Measurements from ENCODE around the gene ABT1. TPM values are rescaled to one million over a fixed set of nuclear protein-coding genes. Genes with fewer than 3 reads are reported as not detected.
"Not testable (repeated sequence)": the region's sequence is repeated elsewhere in the genome, so short reads cannot be mapped to it uniquely, and the experiment has no call there.

The ABT1 gene
- total RNA-seq, result 10 to 100 TPM; 24.5 to 30.0 TPM

DNA sequence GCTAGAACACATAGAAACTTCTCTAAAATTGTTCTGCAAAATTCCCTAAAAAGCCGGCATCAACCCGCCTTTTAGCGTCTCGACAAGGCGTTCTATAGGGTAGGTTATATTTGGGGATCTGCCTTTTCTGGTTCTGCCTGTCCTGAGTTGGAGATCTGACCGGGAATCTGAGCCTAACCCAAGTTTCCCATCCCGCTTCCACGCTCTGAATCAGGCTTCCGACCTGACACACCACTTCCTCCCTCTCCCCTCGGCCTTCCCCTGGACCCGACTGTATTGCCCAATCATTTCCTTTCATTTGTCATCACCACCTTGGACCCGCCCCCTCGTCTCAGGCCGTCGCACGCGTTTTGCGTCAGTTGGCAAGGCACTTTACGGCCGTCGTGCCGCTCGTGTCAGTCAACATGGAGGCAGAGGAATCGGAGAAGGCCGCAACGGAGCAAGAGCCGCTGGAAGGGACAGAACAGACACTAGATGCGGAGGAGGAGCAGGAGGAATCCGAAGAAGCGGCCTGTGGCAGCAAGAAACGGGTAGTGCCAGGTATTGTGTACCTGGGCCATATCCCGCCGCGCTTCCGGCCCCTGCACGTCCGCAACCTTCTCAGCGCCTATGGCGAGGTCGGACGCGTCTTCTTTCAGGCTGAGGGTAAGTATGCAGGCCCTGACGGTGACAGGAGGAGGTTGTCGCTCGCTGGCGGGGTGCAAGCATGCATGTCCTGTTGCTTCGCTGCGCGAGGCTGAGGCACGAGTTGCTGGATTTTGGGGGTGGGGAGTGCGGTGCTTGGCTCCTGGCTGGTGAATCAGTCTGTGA is at the start of gene ABT1:
Gene ABT1 (plus strand): TSS at position 375 of the 810 bp plus-strand sequence. CDS start 30 bp downstream, at position 405.
- no peaks in the 10 kb centered on the region for H3K9me3 Mint-ChIP-seq
- peaks cover 22% of the 10 kb centered on the region for H3K4me1 Mint-ChIP-seq
- peak; percentile 85 for ATAC-seq (replicated peaks)
- H3K27ac Mint-ChIP-seq, result no peak within 1 kb of the TSS
- peaks cover 6% of the 10 kb centered on the region for H3K36me3 Mint-ChIP-seq (ENCODE audit: low read depth)
- peaks cover 17% of the 10 kb centered on the region for H3K27me3 Mint-ChIP-seq
- no peak within 1 kb of the TSS for H3K4me3 Mint-ChIP-seq

DNA sequence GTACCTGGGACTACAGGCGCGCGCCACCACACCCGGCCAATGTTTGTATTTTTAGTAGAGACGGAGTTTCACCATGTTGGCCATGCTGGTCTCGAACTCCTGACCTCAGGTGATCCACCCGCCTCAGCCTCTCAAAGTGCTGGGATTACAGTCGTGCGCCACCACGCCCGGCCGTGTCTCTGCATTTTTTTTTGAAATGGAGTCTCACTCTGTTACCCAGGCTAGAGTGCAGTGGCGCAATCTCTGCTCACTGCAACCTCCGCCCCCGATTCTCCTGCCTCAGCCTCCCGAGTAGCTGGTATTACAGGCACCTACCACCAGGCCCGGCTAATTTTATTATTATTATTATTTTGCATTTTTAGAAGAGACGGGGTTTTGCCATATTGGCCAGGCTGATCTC is 49.4 kb upstream of the ABT1 start:
- Mint-ChIP-seq H3K4me1 (peaks cover 12% of the 10 kb centered on the region), H3K36me3 (ENCODE audit: low read depth) (peaks cover 48% of the 10 kb centered on the region)
- H3K27ac Mint-ChIP-seq; ATAC-seq (replicated peaks); H3K4me3 Mint-ChIP-seq; H3K9me3 Mint-ChIP-seq; H3K27me3 Mint-ChIP-seq: not testable (repeated sequence)

DNA sequence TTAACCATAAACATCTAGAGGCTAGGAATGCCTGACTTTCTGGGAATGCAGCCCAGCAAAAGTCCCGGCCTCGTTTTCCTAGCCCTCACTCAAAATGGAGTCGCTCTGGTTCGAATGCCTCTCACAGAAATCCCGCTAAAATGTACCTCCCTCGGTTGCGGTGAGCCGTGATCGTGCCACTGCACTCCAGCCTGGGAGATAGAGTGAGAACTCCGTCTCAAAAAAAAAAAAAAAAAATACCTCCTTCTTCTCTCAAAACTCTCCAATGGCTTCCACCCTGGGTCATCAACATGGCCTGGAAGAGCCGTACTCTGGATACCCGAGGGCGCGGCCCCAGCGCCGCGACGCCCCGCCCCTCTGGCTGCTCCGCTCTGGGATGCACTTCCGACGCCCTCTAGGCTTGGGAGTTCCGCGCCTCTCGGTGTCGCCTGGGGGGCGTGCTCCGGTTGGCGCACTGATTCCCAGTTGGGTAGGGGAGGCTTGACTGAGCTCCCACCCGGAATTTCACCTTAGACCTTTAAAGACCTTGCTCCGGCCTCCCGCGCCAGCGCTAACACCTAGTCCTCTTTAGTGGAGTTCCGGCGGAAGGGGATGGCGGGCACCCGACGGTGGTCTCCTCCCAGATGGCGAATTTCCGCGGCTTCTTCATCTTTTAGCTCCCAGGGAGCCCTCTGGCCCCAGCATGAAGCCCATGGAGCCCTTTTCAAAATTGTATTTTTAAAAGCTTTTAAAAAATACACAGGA is 46.3 kb upstream of the ABT1 start:
- Mint-ChIP-seq H3K27me3 (no peaks in the 10 kb centered on the region), H3K27ac (peak overlapping the region; percentile 85)
- peak; percentile 73 for ATAC-seq (replicated peaks)

DNA sequence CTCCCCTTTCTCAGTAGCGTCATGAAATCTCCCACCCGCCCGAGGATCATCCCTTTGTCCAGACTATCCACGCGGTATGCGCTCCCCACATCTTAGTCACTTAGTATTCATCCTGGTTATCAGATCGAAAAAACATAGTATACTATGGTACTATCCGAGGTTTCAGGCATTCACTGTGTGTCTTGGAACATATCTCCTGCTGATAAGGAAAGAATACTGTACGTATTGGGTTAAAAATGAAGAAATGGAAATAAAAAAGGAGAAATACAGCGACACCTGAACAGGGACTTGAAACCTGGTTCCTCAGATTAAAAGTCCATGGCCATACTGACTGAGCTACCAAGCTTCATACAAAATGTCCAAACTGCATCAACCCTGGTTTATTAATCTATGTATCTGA is 44.5 kb upstream of the ABT1 start:
- ATAC-seq (replicated peaks), result no peak
- Mint-ChIP-seq H3K4me3 (no peak overlapping the region), H3K27me3 (no peaks in the 10 kb centered on the region), H3K4me1 (no peaks in the 10 kb centered on the region), H3K27ac (no peak overlapping the region), H3K36me3 (ENCODE audit: low read depth) (peaks cover 11% of the 10 kb centered on the region), H3K9me3 (no peaks in the 10 kb centered on the region)

More for the DNA sequence above, 46.3 kb upstream of the ABT1 start:
- Mint-ChIP-seq H3K4me1 (no peaks in the 10 kb centered on the region), H3K9me3 (no peaks in the 10 kb centered on the region), H3K36me3 (ENCODE audit: low read depth) (peaks cover 23% of the 10 kb centered on the region), H3K4me3 (no peak overlapping the region)

DNA sequence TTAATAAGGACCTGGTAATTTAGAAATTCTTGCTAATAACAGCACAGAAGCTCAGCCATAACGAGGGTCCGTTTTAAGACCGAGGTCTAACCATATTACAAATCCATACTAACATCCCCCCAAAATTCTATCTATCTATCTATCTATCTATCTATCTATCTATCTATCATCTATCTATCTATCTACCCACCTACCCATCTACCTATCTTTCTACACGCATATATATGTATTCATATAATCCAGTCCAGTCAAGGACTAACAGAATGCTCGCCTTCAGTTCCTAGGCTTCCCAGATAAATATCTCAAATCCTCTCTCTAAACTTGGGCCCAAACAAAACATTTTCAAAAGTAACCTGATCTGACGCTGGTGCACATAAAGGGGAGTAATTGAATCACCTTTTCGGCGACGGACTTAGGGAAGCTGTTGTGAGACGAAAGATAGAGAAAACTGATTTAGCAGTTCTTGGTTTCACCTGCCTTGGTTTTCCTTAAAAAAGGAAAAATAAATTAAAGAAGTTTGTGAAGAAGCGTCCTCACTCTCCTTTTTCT is 44.0 kb upstream of the ABT1 start:
- Mint-ChIP-seq H3K9me3 (no peaks in the 10 kb centered on the region), H3K36me3 (ENCODE audit: low read depth) (peaks cover 10% of the 10 kb centered on the region), H3K4me1 (no peaks in the 10 kb centered on the region), H3K27ac (no peak overlapping the region), H3K27me3 (no peaks in the 10 kb centered on the region), H3K4me3 (no peak overlapping the region)
- no peak for ATAC-seq (replicated peaks)

DNA sequence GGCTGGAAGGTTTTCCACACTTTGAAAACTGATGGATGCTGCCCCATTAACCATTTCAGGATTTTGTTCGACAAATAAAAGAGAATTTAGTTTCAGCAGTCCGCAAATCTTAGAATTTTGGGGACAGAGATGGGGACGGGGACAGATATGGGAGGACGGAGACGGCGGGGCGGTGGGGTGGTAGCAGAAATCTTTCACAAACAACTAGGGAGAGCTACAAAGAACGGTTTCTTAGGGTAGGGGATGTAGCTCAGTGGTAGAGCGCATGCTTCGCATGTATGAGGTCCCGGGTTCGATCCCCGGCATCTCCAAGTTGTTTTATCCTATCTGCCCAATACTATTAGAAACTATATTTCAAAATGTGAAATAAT is 43.5 kb upstream of the ABT1 start:
- H3K4me3 Mint-ChIP-seq, result no peak overlapping the region
- peaks cover 10% of the 10 kb centered on the region for H3K36me3 Mint-ChIP-seq (ENCODE audit: low read depth)
- no peaks in the 10 kb centered on the region for H3K4me1 Mint-ChIP-seq
- H3K27ac Mint-ChIP-seq, result no peak overlapping the region
- H3K27me3 Mint-ChIP-seq, result no peaks in the 10 kb centered on the region
- ATAC-seq (replicated peaks), result peak; percentile 66
- no peaks in the 10 kb centered on the region for H3K9me3 Mint-ChIP-seq

DNA sequence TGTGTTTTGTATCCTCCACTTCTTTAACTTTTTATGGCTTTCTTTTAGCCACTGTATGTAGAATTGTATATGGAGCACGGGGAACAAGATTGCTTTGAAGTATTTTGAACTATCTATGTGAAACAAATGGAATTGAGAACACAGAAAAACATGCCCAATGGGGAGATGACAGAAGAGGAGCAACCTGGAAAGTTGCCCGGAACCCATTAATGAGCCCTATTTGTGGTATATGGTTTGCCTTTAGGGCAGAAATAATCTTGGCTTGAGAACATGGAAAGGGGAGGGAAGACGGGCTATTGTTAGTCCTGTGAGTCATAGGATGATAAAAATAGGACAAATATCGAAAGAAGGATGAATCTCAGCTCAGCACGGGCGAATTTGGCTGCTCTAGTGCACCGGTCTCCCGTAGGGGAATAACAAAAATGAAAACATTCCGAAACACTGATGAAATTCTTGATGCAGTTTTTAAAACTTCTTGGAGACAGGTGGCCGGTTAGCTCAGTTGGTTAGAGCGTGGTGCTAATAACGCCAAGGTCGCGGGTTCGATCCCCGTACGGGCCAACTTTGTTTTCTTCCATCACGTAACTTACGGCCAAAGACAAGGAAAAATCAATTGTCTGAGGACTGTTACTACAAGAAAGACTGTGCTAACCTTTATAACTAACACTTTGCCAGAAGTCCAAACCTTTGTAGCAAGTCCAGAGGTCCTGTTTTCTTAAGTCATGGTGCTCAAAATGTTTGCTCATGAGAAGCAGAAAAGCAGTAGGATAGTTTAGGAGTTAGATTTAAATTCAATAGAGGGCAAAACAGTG is 42.9 kb upstream of the ABT1 start:
- peak; percentile 53 for ATAC-seq (replicated peaks)
- peaks cover 10% of the 10 kb centered on the region for H3K36me3 Mint-ChIP-seq (ENCODE audit: low read depth)
- no peaks in the 10 kb centered on the region for H3K9me3 Mint-ChIP-seq
- H3K4me1 Mint-ChIP-seq, result no peaks in the 10 kb centered on the region
- H3K27me3 Mint-ChIP-seq, result no peaks in the 10 kb centered on the region
- no peak overlapping the region for H3K27ac Mint-ChIP-seq
- H3K4me3 Mint-ChIP-seq, result no peak overlapping the region

DNA sequence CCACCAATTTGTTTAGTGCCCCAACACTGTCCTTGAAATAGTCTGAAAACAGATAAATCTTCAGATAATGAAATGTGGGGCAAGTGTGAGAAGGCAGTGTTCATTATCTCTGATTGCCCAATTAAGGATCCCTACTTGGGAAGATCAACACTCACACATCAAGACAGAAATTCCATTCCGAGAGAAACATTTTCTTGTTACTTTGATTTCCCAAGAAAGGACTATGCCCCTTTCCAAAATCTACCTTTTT is 42.4 kb upstream of the ABT1 start:
- Mint-ChIP-seq H3K9me3 (no peaks in the 10 kb centered on the region), H3K36me3 (ENCODE audit: low read depth) (peaks cover 10% of the 10 kb centered on the region), H3K4me1 (no peaks in the 10 kb centered on the region), H3K27me3 (no peaks in the 10 kb centered on the region), H3K4me3 (no peak overlapping the region), H3K27ac (no peak overlapping the region)
- ATAC-seq (replicated peaks), result no peak

DNA sequence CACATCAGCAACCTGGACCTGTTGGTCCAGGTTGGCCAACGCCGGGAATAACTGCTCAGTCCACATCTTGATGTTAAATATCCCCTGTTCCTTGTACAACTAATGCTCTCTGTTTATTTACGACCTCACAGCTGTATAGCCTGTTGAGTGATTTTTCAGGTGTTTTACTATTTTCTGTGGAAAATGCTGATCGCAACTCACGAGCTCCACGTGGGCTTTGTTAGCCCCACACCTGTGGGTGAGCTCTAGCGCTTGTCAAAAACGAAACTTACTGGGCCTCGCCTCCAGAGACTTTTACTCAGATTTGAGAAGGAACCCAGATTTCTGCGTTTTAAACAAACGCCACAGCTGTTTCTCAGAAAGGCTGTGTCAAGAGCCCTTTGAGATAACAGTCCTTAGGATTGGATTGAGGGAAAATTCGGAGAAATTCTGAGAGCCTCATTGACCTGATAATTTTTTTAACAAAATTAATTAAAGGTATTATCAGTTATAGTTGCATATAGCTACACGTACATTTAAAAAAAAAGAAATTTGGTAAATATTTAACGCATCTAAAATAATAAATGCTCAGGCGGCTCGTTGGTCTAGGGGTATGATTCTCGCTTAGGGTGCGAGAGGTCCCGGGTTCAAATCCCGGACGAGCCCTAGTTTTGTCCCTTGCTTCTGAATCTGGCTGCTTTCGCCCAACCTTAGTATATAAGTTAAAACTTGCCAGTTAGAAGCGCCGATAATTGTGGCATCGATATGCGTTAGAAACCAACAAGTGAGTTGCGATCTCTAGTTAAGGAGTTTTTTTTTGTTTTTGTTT is 41.9 kb upstream of the ABT1 start:
- ATAC-seq (replicated peaks), result peak; percentile 13
- H3K9me3 Mint-ChIP-seq, result no peaks in the 10 kb centered on the region
- H3K27ac Mint-ChIP-seq, result no peak overlapping the region
- peaks cover 10% of the 10 kb centered on the region for H3K36me3 Mint-ChIP-seq (ENCODE audit: low read depth)
- no peak overlapping the region for H3K4me3 Mint-ChIP-seq
- H3K27me3 Mint-ChIP-seq, result no peaks in the 10 kb centered on the region
- no peaks in the 10 kb centered on the region for H3K4me1 Mint-ChIP-seq

DNA sequence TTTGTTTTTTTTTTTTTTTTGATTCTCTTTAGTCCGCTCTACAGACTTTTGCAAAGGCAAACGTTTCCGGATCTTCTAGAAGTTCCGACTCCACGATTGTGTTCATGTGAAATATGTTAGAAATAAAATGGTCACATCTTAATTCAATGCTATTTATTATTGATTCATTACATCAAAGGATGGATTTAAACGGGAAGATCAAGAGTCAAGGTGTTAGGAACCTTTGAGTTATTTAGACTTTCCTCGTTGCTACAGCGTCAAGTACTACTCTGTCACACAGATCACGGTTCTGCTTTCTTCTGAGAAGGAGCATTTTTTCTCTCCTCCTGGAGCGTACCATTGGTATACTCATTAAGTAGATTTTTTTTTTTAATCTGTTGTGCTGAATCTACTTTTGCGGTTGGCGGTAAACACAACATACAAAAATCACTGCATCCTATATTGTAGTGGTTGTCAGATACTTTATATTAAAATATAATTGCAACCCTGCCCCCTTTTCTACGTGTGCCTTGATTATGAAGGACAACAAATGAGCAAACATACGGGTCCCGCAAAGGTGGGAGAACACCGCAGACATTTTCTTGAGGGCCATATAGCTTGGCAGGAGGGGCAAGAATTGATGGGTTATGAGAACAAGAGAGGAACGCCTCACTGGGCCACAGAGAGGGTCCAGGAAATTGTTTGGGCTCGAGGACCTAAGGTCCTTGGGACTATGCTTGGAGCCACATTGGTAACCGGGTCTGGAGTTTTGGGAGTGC is 41.1 kb upstream of the ABT1 start:
- Mint-ChIP-seq H3K4me1 (no peaks in the 10 kb centered on the region), H3K27me3 (no peaks in the 10 kb centered on the region), H3K36me3 (ENCODE audit: low read depth) (peaks cover 10% of the 10 kb centered on the region), H3K9me3 (no peaks in the 10 kb centered on the region), H3K27ac (peak overlapping the region; percentile 75), H3K4me3 (peak overlapping the region; percentile 3)
- no peak for ATAC-seq (replicated peaks)

DNA sequence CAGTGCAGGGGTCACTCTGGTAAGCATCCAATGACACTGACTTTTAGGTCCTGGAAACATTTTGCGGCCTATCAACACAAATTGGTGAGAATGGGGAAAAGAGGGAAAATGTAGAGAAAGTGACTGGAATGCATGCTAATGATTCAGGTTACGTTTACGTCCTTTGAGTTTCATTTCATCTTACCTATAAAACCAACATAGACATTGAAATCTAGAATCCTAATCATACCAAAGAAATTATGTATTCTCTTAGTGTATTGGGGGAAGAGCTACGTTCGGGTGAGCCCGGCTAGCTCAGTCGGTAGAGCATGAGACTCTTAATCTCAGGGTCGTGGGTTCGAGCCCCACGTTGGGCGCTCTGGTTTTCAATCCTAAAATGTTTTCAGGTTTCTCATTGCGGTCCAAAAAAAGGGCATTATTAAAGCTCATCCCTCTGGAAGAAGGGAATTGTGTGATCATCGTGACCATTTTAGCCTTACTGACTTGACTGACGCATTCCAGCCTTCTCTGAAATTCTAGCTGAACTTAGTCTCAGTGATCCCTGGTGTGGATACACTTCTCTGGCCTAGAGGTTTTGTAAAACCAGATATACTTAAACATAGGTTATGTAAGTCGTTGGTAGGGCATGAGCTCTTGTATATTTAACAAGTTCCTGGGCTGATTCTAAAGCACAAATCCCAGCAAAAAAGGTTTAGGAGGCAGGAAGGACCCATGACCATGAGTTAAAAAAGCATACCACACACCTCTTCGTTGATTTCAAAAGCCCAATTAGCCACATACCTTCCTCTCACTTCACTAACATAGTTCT is 40.3 kb upstream of the ABT1 start:
- Mint-ChIP-seq H3K9me3 (no peaks in the 10 kb centered on the region), H3K4me3 (peak overlapping the region; percentile 3), H3K36me3 (ENCODE audit: low read depth) (peaks cover 10% of the 10 kb centered on the region), H3K4me1 (no peaks in the 10 kb centered on the region), H3K27ac (peak overlapping the region; percentile 75), H3K27me3 (no peaks in the 10 kb centered on the region)
- ATAC-seq (replicated peaks), result no peak

DNA sequence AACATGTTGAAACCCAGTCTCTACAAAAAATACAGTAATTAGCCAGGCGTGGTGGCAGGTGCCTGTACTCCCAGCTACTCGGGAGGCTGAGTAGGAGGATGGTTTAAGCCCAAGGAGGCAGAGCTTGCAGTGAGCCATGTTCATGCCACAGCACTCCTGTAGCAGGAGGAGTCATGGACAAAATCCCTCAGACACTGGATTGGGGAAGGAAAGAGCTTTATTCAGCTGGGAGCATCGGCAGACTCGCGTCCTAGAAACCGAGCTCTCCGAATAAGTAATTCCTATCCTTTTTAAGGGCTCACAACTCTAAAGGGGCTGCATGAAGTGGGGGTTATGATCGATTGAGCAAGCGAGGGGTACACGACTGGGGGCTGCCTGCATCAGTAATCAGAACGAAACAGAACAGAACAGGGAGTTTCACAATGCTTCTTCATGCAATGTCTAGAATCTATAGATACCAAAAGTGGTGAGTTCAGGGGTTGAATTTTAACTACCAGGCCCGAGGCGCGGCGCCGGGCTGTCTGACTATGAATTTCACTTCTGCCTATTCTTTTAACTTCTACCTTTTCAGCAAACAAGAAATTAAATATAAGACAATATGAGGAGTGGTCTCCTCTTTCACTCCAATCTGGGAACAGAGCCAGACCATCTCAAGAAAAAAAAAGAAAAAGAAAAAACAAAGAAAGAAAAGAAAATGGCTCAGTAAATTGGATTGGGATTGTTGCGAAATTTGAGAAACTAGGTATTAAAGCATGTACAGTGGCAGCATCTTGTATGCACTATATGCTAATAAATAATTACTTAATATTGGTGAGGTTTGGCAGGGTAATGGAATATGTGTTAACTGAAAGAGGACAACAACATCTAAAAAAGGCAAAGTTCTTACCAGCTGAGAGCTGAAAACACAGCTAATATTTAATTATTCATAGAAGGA is 35.0 kb upstream of the ABT1 start:
- H3K36me3 Mint-ChIP-seq (ENCODE audit: low read depth), result no peaks in the 10 kb centered on the region
- no peaks in the 10 kb centered on the region for H3K9me3 Mint-ChIP-seq
- H3K27ac Mint-ChIP-seq, result no peak overlapping the region
- no peaks in the 10 kb centered on the region for H3K27me3 Mint-ChIP-seq
- H3K4me3 Mint-ChIP-seq, result no peak overlapping the region
- H3K4me1 Mint-ChIP-seq, result no peaks in the 10 kb centered on the region
- no peak for ATAC-seq (replicated peaks)

All from activated T-helper 17 cell treated with anti-CD3 and anti-CD28 coated beads, Interleukin-2, amount 50 U/mL, for 72 hours (primary cell).